Frontal cortex (tissue), 4 donors: ENCODE results near the gene FKTN. TPM values are rescaled to one million over a fixed set of nuclear protein-coding genes. Genes with fewer than 3 reads are reported as not detected.

ENCODE experiments used
- DNase-seq, 2 donors: peaks; one replicate each; pipeline ENCODE4 v3.0.0; 2012; ENCODE audit warnings: low spot score in 2 of 2
- FAIRE-seq: peaks from 2 replicates; lab custom pipeline; 2012; peaks lifted over from hg19 to GRCh38; lab: Jason Lieb, UNC
- total RNA-seq: library from RNA; depleted of rRNA; stranded (reverse); fragments of >200 nt; gene quantifications from one replicate; pipeline ENCODE4 v1.2.3, GENCODE V29; 2014
- donor health status: control.
- donor health status: control.
- donor health status: control.

FKTN gene
- total RNA-seq, 1 donor from 2014 or later, result 21.2 TPM

DNA sequence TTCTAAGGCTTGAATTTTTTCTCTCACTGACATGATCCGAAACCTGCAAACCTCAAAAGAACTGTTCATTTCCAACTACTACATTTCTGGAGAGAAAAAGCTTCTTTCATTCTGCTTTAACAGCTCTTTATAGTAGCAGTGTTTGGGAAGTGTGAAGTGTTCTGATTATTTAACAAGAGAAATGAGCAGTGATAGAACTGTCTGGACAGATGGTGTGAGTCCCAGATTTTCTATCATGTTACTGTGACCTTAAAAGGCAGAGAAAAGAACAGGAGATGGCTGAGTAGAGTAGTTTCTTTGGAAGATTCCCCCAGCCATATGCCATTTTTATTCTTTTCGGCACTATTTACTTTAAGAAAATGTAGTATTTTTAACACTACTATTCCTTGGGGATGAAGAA is 63.1 kb downstream of the FKTN start:
- DNase-seq (peak in 1 of 2 donors; percentile 5), FAIRE-seq (no peak)

DNA sequence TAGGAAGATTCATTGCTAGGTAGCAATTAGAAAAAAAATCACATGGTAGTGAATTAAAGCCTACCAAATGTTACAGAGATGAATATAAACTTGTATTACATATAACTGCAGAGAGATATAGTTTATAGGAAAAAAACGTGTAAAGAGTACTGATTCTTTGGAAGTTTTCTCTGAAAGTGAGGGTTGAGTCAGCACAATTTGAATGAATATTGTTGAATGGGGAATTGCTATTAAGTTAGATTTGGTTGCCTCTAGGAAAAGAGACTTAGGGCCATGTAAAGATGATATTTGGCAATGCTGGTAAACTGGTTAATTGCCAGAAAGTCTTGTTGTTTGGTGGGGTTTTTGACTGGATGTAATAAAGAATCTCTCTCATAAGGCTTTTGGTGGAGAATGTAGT is 67.2 kb downstream of the FKTN start:
- DNase-seq (no peak), FAIRE-seq (no peak)

GRCh38 chr9:105632807-105633206 is 74.9 kb downstream of the FKTN start:
- no peak for FAIRE-seq
- DNase-seq, result no peak

DNA sequence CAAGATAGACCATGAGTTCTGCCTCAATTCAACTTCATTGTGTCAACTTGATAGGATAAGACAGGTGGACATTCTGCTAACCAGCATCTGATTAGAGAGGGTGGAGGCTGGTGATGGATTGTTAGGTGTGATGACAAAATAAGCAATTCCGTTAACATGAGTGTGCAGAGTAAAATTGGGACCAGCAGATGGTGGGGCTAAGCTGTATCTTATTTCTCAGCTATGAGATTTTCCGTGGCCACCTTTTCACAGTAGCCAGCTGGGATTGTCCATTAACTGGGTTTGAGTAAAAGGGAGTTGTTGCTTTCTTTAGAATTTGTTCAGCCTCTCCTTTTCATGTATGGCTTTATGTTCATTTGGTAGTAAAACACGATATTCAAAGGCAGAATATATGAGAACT is 75.5 kb downstream of the FKTN start:
- no peak for DNase-seq
- FAIRE-seq, result no peak

GRCh38 chr9:105636331-105636730 is 78.4 kb downstream of the FKTN start:
- no peak for FAIRE-seq
- DNase-seq, result no peak

- FAIRE-seq (no peak), DNase-seq (no peak)
Observed at GRCh38 chr9:105637787-105638395, 80.0 kb downstream of the FKTN start.

DNA sequence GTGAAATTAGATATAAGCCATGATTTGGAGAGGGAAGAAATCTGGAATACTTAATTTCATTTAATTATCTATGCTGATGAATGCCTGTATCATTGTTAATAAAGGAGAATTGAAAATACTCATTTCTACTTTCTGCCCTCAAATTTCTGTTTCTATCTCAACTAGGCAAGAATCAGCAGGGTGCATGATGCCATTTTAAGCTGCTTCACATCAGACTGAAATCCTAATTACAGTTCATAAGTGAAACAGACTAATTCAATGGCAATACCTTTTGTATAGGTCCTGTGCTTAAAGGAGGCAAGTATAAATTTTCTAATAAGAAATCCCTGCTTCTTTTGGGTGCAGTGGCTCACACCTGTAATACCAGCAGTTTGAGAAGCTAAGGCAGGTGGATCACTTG is 82.0 kb downstream of the FKTN start:
- FAIRE-seq (no peak), DNase-seq (no peak)

GRCh38 chr9:105643795-105644194 is 85.9 kb downstream of the FKTN start:
- FAIRE-seq, result no peak
- no peak for DNase-seq

GRCh38 chr9:105646879-105647594 is 89.1 kb downstream of the FKTN start:
- no peak for FAIRE-seq
- DNase-seq, result no peak

DNA sequence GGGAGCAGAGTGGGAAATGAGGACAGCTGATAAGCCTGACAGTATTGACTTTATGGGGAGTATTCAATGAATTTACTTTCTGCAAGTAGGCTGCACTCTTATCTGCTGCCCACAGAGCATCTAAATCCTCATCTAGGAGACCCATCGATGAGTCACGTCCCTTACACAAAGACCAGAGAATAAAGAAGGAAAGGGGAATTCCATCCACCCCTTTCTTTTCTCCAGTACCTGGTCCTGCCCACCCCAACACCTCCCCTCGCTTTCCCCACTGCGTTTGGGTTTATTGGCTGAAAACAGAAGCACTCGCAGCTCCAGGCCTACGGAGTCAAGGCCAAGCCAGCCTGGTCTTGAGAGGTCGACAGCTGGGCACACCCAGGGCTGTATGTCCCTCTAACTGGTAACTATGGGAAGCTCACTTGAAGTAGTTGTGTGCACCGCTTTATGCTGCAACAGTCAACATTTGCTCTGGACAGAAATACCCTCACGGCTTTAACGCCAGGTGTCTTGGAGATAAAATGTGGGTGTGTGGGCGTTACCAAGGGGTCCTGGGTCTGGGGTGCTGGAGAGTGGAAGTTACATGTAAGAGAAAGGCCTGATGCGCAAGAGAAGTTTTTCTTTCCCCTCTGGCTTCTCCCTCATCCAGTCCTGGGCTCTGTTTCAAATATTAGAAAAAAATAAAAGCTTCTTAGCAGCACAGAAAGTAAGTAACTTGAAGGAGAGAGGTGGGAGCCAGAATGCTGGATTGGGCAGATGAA is 89.8 kb downstream of the FKTN start:
- FAIRE-seq (no peak), DNase-seq (no peak)

DNA sequence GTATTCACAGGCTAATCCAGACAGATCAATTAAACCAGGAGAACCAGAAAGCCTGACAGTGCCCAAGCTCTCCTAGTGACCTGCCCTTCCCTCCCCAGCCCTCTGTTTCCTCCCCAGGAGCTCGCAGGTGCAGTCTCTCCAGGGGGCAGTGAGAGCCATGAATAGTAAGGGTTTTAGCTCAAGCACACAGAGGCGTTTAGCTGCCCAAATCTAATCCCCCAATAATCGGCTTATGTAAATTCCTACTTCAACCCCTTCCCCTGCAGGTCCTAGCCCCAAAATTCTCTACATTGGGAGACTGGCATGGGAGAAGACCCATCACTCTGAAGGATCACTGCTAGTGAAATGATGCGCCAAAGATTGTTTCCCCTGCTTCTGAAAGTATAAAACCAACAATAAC is 93.9 kb downstream of the FKTN start:
- DNase-seq (no peak), FAIRE-seq (no peak)

DNA sequence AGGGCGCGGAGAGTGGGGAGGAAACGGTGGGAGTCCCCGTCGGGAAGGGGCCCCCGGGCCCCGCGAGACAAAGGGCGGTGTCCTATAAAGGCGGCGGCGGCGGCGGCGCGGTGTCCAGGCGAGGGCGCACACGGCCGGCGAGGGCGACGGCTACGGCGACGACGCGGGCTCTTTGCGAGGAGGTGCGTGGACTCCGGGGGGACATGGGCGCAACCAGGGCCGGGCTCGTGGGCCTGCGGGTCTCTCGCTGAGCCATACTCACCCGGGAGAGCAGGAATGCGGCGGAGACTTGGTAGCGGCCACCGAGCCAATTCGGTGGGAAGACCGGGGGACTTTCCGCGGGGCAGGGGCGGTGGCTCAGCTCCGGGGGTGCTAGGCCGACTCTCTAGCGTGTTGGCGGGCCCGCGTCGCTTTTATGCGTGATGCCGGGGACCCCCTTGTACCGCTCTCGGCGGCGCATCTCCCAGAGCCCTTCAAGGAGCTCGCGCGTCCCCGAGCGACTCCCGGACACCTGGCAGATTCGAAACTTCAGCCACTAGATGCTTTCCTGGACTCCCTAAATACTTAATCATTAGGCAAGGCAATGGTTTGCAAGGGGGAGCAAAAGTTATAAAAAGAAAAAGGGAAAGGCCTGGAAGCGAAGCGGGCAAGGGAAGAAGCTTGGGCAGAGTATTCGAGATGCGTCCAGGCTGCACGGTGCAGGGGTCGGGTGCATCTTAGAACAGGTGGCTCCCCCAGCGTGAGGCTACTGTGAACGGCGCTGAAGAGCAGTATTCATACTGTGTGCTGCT is 98.4 kb downstream of the FKTN start:
- DNase-seq (peak in 1 of 2 donors; percentile 64), FAIRE-seq (no peak)

DNA sequence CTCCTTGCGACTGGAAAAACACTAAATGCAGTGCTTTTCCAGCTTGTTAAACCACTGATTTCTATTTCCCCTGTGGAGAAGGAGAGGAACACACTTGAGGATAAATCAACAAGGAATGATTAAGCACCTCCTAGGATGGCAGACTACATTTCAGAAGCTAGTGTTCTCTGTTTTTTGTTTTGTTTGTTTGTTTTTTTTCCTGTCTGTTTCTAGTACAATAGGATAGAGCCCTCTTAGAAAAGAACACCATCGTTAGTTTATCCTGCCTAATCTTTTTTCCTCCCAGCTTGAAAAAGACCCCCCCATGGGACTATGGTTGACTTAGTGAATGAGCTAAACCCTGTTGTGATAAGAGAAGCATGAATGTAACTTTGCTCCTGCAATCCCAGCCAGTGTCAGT is 100.4 kb downstream of the FKTN start:
- no peak for DNase-seq
- no peak for FAIRE-seq

DNA sequence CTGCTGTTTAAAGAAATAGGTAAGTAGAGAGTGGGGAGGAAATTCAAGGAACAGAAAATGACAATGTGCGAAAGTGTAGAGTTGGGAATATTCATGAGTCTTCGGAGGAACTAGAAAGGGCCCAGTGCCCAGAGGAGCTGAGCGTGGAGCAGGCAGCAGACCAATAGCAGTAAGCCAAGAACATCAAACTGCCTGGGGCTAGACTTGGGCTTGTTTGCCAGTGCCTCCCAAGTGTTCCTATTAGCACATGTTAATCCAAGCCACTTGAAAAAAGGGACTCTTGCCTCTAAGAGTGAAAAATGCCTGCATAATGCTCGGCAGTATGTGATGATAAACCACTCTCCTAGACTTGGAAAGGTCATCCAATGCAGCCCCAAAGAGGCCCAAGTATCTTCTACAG is 103.1 kb downstream of the FKTN start:
- DNase-seq (no peak), FAIRE-seq (no peak)

GRCh38 chr9:105662184-105663104 is 104.5 kb downstream of the FKTN start, which contains the start of gene TAL2:
TAL2 (plus strand) TSS chr9:105662457; CDS start chr9:105662497, 40 bp downstream.
- no peak for FAIRE-seq
- DNase-seq, result no peak

DNA sequence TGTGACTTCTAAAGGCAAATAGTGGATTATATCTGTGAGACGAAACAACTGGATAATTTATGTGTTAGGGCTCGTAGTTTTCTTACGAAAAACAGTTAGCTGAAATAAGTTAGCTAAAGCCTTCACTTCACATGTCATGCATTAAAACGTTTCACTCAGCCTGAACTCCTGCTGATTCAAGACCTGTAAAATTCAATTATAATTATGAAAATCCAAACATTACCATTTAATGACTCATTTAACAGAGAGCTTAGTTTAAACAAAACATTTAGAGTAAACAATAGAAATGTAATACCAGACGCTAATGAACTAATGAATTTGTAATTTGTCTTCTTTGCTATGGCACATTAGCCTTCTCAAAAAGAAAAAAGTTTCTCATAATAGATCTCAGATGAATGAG is 106.0 kb downstream of the FKTN start:
- no peak for DNase-seq
- FAIRE-seq, result no peak

DNA sequence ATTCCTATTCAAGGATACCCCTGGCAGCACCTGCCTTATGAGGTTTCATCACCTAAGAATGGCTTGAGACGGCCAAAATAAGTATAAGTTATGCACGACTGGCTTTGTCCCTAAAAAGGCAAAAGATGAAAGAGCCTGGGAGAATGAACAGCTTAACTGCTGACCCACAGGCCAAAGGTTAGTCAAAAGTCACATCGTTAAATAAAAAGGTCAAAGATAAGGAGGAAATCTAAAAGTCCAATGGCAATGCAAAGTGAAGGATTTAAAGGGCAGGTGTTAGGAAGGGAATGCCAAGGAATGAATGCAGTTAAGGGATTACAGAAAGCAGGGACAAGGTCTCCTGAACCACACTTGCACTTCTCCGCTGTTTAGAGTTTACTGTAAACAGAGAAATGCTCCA is 109.9 kb downstream of the FKTN start:
- no peak for FAIRE-seq
- DNase-seq, result no peak

GRCh38 chr9:105670315-105670714 is 112.4 kb downstream of the FKTN start:
- FAIRE-seq, result no peak
- DNase-seq, result no peak

DNA sequence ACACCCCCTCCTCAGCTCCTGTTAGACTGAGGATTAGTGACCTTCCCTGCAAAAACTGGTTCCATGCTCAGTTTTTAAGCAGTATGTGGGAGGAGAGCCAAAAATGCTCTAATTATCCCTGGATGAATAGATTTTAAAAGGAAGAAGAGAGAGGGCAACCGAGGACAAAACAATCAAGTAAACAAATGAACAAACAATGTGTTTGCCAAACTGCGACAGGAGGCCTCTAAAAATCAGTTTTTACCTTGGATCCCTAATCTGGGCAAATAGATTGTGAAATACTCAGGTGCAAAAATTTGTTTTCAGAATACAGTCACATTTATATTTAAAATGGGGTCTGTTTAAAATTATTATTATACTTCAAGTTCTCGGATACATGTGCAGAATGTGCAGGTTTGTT is 112.8 kb downstream of the FKTN start:
- DNase-seq, result no peak
- FAIRE-seq, result no peak
